SH-SY5Y (cell line): ENCODE measurements around the gene SIPA1L3.

Experiments used
- GATA2 ChIP-seq: IDR thresholded peaks from 2 replicates; pipeline ENCODE4 v1.6.1; 2011; ENCODE audit warnings: mild to moderate bottlenecking, low read depth, low read length
- GATA3 ChIP-seq: IDR thresholded peaks from 2 replicates; pipeline ENCODE4 v1.6.1; 2011; ENCODE audit warnings: low read depth, mild to moderate bottlenecking, low read length, moderate library complexity

Gene SIPA1L3

GRCh38 chr19:38073841-38074685 is 167.1 kb downstream of the SIPA1L3 start:
- TF ChIP-seq GATA2 (no peak), GATA3 (no peak)

- no peak for TF ChIP-seq GATA2
Measured at GRCh38 chr19:38076337-38076736, 169.3 kb downstream of the SIPA1L3 start.

GRCh38 chr19:38078302-38078930 is 171.4 kb downstream of the SIPA1L3 start:
- TF ChIP-seq GATA2, result no peak
- no peak for TF ChIP-seq GATA3

GRCh38 chr19:38079926-38080380 is 172.9 kb downstream of the SIPA1L3 start:
- TF ChIP-seq GATA2 (no peak), GATA3 (no peak)

GRCh38 chr19:38081547-38082255 is 174.7 kb downstream of the SIPA1L3 start:
- TF ChIP-seq GATA2 (no peak), GATA3 (no peak)

GRCh38 chr19:38082256-38083118 is 175.5 kb downstream of the SIPA1L3 start:
- TF ChIP-seq GATA2 (no peak), GATA3 (no peak)

GRCh38 chr19:38084196-38084595 is 177.2 kb downstream of the SIPA1L3 start:
- TF ChIP-seq GATA3 (no peak), GATA2 (no peak)

GRCh38 chr19:38089440-38089839 is 182.4 kb downstream of the SIPA1L3 start:
- no peak for TF ChIP-seq GATA3
- no peak for TF ChIP-seq GATA2

GRCh38 chr19:38093154-38093553 is 186.1 kb downstream of the SIPA1L3 start:
- TF ChIP-seq GATA3 (no peak), GATA2 (no peak)

GRCh38 chr19:38093587-38093986 is 186.6 kb downstream of the SIPA1L3 start:
- TF ChIP-seq GATA2, result no peak
- TF ChIP-seq GATA3, result no peak

GRCh38 chr19:38095411-38096308 is 188.7 kb downstream of the SIPA1L3 start:
- TF ChIP-seq GATA3, result no peak
- TF ChIP-seq GATA2, result no peak

GRCh38 chr19:38099966-38100365 is 193.0 kb downstream of the SIPA1L3 start:
- TF ChIP-seq GATA3, result no peak
- TF ChIP-seq GATA2, result no peak

GRCh38 chr19:38100589-38100988 is 193.6 kb downstream of the SIPA1L3 start:
- TF ChIP-seq GATA2, result no peak
- TF ChIP-seq GATA3, result no peak

GRCh38 chr19:38101723-38102122 is 194.7 kb downstream of the SIPA1L3 start:
- TF ChIP-seq GATA2, result no peak
- no peak for TF ChIP-seq GATA3
